ENCODE results near the gene CLEC16A.

CLEC16A gene

DNA sequence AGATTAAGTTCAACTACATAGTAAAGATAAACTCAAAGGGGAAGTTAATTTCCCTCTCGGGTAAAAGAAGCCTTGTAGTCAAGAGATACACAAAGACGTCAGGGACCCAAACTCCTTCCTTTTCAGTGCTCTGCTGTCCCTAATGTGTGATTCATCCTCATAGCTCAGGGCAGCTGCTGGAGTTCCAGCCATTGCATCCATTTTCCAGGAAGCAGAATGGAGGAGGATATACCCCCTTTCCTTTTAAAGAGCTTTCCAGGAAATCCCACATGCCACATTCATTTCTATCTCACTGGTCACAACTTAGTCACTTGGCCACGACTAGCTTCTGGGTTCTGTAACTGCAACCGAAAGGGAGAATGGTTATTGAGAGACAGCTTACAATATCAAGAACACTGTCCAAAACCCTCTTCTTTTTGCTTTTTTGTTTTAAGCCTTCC, 216.3 kb downstream of the CLEC16A start:
- no peak for DNase-seq (ENCODE audit: low read depth, low spot score)

DNA sequence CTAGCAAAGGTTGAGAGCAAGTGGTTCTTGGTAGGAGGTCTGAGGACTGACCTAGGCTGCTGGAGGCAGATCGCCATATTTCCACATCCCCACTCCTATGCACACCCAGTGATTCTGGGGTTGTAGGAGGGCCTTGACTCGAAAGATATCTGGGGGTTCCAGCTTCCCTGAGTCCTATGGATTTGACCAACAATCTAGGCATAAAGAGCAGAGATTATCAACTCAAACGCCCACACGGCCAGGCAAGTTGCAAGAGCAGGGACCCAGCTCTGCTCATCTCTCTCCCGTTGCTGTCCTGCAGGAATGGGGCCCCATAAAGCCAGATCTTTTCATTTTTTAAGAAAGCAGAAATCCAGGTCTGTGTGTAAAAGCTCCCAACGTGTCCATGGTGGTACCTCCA, 217.1 kb downstream of the CLEC16A start:
- TF ChIP-seq, protein P1, sequence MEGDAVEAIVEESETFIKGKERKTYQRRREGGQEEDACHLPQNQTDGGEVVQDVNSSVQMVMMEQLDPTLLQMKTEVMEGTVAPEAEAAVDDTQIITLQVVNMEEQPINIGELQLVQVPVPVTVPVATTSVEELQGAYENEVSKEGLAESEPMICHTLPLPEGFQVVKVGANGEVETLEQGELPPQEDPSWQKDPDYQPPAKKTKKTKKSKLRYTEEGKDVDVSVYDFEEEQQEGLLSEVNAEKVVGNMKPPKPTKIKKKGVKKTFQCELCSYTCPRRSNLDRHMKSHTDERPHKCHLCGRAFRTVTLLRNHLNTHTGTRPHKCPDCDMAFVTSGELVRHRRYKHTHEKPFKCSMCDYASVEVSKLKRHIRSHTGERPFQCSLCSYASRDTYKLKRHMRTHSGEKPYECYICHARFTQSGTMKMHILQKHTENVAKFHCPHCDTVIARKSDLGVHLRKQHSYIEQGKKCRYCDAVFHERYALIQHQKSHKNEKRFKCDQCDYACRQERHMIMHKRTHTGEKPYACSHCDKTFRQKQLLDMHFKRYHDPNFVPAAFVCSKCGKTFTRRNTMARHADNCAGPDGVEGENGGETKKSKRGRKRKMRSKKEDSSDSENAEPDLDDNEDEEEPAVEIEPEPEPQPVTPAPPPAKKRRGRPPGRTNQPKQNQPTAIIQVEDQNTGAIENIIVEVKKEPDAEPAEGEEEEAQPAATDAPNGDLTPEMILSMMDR (IDR thresholded peaks at IDR 0.05; ENCODE audit: insufficient read depth, low read length, missing control alignments) = no peak
- POLR2A ChIA-PET = interaction anchor here (0.7 kb wide), 1 partner anchor 10 kb away, joined by 3 read pairs; no protein-coding TSS in a partner anchor
- CTCF ChIA-PET = no interaction called here
- no peak overlapping the region for H3K4me3 ChIP-seq (ENCODE audit: low read depth, low read length)
- DNase-seq (ENCODE audit: low read depth, low spot score) = no peak

More for the DNA sequence above, 216.3 kb downstream of the CLEC16A start:
- ChIA-PET CTCF (interaction anchor here (0.7 kb wide), 1 partner anchor 189 kb away, joined by 3 read pairs; no protein-coding TSS in a partner anchor), POLR2A (interaction anchor here (0.7 kb wide), 1 partner anchor 9 kb away, joined by 3 read pairs; no protein-coding TSS in a partner anchor)
- TF ChIP-seq, protein P1 (IDR thresholded peaks at IDR 0.05; ENCODE audit: insufficient read depth, low read length, missing control alignments) = no peak
- no peak overlapping the region for H3K4me3 ChIP-seq (ENCODE audit: low read depth, low read length)

DNA sequence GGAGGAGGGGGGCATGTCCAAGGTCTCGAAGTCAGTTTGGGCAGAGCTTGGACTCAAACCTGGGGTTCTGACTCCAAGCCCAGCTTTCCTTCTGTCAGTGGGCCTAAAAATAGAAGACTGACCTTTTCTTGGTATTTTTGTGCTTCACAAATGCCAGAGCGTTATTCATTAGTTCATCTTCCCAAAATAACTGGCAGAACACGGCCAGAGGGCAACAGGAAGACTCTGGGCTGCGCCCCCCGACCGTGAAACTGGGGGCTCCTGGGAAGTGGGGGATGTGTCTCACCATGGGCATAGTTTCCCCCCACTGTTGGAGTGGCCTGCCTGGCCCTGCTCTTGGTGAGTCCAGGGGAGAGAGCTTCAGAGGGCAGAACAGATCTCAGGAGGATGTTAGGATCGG, 217.6 kb downstream of the CLEC16A start:
- CTCF ChIA-PET = no interaction called here

DNA sequence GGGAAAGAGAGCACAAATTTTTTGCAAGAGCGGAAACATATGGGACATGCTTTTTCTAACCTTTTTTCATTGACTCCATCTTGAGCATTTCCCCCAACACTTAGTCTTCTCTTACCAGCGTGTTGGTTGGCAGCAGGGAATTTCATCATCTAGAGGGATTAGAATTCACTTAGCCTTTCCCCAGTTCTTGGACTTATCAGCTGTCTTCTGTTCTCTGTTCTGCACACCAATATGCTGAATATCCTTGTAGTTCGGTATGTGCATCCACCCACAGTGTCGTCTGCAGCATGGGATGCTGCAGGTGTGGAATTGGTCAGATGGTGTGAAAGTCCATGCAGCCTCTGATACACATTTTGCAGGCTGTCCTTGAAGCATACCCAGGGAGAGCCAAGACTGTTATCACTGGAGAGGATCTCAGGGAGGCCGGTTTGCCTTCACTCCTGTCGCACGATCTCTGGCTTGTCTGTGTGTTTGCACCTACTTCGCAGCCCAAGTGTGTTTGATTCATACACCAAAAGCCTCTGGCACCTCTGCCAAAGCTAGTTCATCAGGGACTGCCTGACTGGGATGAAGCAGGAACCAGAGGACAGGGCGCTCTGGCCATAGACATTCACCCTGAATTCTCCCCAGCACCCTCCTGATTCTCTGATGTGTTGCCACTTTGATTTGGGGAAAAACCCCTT, 218.4 kb downstream of the CLEC16A start:
- ChIA-PET POLR2A (no interaction called here), CTCF (no interaction called here)
- TF ChIP-seq, protein P1 (IDR thresholded peaks at IDR 0.05; ENCODE audit: insufficient read depth, low read length, missing control alignments) = no peak
- DNase-seq (ENCODE audit: low read depth, low spot score) = no peak
- H3K4me3 ChIP-seq (ENCODE audit: low read depth, low read length) = no peak overlapping the region

More for the DNA sequence above, 217.6 kb downstream of the CLEC16A start:
- DNase-seq (ENCODE audit: low read depth, low spot score) = no peak
- TF ChIP-seq, protein P1 (IDR thresholded peaks at IDR 0.05; ENCODE audit: insufficient read depth, low read length, missing control alignments) = no peak
- POLR2A ChIA-PET = no interaction called here
- H3K4me3 ChIP-seq (ENCODE audit: low read depth, low read length) = no peak overlapping the region

DNA sequence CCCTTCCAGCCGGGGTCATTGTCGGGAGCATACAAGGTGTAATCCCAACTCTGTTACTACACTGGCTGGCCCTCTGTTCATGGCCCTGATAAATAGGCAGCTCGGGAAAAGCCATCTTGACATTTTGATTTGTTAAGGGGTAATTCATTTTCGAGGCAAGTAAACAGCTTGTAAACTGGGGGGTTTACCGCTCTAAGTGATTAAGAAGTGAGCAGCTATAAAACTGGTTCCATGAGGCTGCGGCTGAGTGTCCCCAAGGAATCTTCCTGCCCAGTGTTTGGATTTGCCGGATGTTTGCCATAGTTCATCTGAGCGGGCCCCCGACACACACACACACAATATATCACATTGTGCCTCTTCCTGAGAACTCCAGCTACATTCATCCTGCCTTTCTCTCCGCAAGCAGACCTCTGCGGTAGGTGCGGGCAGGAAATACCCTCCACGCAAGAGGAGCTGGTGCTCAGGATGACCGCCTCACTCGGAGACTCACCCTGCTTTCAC, 219.4 kb downstream of the CLEC16A start:
- TF ChIP-seq, protein P1 (IDR thresholded peaks at IDR 0.05; ENCODE audit: insufficient read depth, low read length, missing control alignments) = no peak
- no peak overlapping the region for H3K4me3 ChIP-seq (ENCODE audit: low read depth, low read length)
- CTCF ChIA-PET = interaction anchor here (0.7 kb wide), 1 partner anchor 193 kb away, joined by 3 read pairs; no protein-coding TSS in a partner anchor
- POLR2A ChIA-PET = no interaction called here
- no peak for DNase-seq (ENCODE audit: low read depth, low spot score)

DNA sequence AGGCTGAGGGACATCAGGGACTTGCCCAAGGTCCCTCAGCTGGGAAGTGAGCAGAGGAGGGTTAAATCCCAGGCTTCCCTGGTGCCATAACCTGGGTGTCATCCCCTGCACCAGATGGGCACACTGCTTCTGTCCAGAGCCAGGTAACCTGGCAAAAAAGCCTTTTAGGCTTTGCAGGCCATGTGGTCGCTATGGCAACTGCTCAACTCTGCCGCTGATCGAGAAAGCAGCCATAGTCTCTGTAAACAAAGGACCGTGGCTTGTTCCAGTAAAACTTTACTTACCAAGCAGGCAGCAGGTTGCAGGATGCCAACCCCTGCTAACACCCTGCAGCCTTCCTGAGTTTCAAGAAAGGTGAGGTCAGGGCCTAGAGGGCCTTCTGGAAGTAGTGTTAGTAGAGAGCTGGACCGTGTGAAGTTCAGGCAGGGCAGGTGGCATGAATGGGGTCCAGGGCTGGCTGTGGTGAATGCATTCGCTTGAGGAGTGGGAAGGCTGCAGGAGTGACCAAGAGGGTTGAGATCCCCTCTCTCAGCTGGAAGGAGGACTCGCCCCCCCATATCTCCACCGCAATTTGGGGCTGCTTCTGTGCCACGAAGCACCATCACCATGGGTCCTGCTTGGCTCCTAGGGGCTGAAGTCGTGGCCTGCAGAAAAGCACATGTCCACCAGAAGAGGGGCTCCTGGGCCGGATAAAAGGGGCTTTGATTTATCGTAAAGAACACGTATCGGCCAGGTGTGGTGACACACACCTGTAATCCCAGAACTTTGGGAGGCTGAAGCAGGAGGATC, 220.3 kb downstream of the CLEC16A start:
- ChIA-PET POLR2A (no interaction called here), CTCF (no interaction called here)
- DNase-seq (ENCODE audit: low read depth, low spot score) = no peak
- H3K4me3 ChIP-seq (ENCODE audit: low read depth, low read length) = no peak overlapping the region
- TF ChIP-seq, protein P1 (IDR thresholded peaks at IDR 0.05; ENCODE audit: insufficient read depth, low read length, missing control alignments) = no peak
